Activated T-cell treated with anti-CD3 and anti-CD28 coated beads for 1 hour (primary cell): Measurements from ENCODE around the gene ARHGAP40.
A peak's percentile ranks its signal among the peaks of the same experiment; 100 is the strongest.

Experiments
- DNase-seq: peaks from one replicate; pipeline ENCODE4 v3.0.0-alpha.2; 2020; ENCODE audit warnings: low read depth

ARHGAP40 gene

DNA sequence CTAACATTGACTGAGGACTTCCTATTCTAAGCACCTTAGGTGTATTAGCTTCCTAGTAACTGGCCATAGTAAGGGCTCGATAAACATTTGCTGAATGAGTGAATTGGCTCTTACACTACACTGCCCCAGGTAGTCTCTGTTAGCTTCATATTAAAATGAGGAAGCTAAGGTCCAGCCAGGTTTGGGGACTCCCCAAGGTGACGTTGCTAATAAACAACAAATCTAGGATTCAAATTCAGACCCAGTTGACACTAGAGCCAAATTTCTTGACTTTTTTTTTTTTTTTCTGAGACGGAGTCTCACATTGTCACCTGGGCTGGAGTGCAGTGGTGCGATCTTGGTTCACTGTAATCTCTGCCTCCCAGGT lies 16.2 kb downstream of the ARHGAP40 start:
- no peak for DNase-seq

DNA sequence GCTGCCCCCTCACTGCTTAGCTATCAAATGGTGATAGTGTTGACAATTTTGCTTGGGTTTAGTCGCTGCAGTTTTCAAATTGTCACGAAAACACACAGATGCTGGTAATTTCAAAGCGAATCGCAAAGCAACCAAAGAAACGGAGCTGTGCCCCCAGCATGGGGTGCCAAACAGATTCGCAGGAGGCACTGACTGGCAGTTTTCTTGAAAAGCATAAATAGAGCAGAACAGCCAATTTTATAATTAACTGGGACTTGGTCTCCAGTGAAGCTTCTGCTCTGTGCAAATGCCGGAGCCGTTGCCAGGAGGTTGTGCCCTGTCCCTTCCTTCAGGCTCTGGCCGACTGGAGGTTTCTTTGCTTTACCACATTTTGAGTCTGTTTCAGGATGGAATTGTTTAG lies 18.8 kb downstream of the ARHGAP40 start:
- DNase-seq: no peak

DNA sequence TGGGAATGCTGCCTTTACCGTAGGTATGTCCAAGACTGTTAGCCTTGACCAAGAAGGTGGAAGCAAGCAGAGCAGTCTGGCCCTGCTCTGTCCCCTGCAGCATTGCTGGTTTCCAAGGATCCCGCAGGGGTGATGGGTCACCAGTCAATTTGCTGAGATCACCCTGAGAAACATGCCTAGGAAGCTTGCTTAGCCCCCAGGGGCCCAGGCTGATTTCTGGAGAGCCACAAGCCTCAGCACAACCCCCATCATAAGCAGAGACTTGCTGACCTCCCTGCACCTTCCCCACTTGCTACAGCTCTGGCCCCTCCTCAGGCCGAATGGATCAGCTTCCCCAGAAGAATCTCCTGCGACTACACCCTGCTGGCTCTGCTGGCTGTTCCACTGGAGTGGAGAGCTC lies 21.5 kb downstream of the ARHGAP40 start:
- DNase-seq: no peak

DNA sequence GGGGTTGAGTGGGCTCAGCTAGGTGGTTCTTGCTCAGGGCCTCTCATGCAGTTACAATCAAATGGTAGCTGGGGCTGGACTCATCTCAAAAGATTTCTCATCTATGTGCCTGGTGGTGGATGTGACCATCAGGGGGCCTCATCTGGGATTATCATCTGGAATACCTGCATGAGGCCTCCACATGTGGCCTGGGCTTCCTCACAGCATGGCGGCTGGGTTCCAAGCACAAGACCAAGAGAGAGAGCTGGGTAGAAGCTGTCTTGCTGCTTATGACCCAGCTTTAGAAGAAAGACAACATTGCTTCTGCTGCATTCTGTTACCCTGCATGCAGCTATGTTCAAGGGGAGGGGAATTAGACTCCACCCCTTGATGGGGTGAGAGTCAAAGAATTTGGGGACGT lies 22.5 kb downstream of the ARHGAP40 start:
- no peak for DNase-seq

DNA sequence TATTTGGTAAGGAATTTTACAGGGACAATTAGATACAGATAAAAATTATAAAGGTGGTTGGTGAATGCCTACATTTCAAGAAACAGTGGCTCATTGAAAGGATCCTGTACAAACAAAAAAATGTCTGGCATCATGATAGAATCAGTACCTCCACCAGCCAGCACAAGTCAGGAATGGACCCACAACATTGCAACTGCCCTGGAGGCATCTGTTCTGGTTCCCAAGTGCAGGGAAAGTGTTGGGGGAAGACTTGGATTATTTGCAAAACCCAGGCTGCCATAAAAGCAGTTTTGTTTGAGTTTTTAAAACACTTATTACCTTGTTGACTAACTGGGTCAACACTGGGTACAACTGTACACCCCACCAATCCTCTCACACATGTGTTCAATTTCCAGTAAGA lies 24.3 kb downstream of the ARHGAP40 start:
- DNase-seq: no peak

DNA sequence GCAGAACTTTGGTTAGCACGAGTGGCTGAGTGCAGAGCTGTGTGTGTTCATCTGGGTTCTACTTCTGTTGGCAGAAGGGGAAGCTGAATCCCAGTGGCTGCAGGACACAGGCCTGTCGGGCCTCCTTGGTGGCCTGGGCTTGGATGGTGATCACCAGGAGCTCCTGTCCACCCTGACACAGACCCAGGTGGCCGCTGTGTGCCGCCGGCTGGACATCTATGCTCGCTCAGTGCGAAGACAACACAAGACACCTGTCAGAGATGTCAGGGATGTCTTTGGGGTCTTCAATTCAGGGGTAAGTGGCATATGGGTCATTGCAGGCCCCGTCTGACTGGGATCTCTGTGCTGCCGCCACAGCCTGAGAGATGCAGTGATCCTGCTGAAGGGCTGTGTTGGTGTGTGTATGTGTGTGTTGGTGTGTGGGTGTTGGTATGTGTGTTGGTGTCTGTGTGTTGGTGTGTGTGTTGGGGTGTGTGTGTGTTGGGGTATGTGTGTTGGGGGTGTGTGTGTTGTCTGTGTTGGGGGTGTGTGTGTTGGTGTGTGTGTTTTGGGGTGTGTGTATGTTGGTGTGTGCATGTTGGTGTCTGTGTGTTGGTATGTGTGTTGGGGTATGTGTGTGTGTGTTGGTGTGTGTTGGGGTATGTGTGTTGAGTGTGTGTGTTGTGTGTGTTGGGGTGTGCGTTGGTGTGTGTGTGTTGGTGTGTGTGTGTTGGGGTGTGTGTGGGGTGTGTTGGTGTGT lies 25.5 kb downstream of the ARHGAP40 start:
- DNase-seq: no peak

DNA sequence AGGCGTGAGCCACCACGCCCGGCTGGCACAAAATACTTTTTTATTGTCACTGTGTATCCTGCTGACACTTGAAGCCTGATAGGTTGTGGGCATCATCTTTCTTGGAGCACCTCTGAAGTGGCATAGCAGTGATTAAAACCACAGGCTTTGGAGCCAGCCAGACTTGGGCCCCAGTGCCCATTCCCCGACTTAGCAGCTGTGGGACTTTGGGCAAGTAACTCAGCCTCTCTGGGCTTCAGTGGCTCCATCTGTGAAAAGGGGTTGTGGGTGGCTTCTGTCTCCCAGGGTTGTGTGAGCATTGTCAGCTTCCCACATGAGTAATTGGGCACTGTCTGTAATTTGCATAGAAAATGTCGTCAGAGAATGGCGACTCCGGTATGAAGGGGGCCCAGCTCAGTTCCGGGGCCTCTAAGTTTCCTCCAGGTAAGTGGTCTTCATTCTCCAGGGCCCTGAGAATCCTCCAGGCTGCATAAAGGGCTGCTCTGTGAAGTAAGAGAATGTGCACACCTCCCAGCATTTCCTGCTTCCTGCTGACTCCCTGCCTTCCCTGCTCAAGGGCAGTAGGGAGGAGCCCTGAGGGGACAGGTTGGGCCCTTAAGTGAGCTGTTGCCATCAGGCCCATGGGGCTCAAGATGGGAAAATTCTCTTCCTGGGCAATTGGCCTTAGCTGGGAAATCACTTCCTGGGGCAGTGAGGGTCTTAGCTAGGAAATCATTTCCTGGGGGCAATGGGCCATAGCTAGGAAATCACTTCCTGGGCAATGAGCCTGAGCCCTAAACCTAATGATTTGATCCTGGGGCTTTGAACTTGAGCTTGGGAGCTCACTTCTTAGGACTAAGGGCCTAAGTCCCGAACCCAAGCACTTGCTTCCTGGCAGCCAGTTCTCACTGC lies 27.2 kb downstream of the ARHGAP40 start:
- DNase-seq: no peak

DNA sequence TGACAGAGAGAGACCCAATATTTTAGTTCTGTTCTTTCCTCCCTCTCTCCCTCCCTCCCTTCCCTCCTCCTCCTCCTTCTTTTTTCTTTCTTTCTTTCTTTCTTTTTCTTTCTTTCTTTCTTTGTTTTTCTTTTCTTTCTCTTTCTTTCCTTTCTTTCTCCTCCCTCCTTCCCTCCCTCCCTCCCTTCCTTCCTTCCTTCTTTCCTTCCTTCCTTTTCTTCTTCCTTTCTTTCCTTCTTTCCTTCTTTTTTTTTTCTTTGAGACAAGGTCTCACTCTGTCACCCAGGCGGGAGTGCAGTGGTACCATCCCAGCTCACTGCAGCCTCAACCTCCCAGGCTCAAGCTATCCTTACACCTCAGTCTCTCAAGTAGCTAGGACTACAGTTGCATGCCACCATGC lies 28.4 kb downstream of the ARHGAP40 start:
- no peak for DNase-seq

DNA sequence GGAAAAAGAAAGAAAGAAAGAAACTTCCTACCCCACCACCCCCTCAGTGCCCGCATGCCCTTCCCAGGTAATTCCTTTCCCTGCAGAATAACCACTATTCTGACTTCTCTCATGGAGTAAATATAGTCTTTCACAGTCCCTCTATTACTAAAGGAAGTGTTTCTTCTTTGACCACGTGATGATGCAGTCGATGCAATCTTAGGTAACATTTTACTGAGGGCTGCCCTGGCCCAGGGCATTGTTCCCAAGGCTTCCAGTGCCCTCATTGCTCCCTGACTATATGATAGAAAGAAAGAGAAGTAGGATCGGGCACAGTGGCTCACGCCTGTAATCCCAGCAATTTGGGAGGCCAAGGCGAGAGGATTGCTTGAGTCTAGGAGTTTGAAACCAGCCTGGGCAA lies 29.1 kb downstream of the ARHGAP40 start:
- DNase-seq: no peak

DNA sequence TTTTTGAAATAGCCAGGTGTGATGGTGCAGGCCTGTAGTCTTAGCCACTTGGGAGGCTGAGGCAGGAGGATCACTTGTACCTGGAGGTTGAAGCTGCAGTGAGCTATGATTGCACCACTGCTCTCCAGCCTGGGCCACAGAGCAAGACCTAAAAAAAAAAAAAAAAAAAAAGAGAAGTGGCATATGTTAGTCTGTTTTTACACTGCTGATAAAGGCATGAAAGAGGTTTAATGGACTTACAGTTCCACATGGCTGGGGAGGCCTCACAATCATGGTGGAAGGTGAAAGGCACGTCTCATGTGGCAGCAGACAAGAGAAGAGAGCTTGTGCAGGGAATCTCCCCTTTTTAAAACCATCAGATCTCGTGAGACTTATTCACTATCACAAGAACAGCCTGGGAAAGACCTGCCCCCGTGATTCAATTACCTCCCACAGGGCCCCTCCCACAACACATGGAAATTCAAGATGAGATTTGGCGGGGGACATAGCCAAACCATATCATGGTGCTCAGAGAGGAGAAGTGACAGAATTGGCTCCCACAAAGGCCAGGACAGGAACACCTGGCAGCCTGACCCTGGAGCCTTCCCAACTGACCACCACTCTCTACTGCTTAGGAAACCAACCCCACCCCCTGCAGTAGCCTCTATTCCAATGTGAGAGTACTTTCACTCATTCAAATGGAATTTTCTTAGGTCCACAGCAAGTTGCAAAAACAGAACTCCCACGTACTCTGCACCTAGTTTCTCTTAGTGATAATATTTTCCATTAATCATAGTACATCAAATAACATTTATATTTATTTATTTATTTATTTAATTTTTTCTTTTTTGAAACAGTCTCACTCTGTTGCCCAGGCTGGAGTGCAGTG lies 29.8 kb downstream of the ARHGAP40 start:
- DNase-seq: no peak

DNA sequence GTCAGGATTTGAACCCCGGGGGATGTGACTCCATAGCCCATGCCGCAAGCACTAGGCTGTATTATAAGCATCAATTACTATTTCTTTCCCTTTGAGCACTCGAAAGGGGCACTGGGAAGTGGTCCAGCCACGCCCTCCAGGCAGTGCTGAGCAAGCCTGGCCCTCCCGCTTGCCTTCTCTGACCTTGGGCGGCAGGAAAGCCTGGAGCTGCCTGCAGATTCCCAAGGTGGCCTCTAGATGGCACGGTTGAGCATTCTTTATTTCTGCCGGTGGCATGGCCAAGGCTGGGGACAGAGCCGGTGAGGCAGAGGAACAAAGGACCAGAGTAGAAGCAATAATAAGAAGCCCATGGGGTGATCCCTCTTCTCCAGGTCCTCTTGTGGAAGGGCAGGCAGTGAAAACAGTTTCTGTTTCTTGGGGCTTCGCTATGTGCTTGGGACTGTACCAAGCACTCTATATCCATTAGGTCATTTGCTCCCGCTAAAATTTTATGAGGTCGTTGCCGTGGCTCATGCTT lies 32.0 kb downstream of the ARHGAP40 start:
- DNase-seq: peak; percentile 37

DNA sequence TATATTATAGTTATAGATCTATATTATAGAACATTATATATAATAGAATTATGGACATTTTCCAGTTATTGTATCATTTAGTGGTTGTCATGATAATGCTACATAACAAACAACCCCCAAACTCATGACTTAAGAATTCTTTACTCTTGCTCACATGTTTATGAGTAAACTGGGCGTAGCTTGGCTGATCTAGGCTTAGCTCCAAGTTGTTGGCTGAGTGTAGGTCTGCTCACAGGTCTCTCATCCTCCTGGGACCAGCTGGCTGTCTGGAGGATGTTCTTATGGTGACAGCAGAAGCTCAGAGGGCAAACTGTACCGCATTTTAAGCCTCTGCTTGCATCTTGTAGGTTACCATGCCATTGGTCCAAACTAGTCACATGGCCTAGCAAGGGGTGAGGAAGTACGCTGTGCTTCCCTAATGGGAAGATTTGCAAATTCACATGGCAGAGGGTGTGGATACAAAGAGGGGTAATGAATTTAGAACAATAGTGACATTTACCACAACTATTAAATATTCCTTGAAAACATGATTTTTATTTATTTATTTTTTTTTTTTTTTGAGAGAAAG lies 34.2 kb downstream of the ARHGAP40 start:
- no peak for DNase-seq

DNA sequence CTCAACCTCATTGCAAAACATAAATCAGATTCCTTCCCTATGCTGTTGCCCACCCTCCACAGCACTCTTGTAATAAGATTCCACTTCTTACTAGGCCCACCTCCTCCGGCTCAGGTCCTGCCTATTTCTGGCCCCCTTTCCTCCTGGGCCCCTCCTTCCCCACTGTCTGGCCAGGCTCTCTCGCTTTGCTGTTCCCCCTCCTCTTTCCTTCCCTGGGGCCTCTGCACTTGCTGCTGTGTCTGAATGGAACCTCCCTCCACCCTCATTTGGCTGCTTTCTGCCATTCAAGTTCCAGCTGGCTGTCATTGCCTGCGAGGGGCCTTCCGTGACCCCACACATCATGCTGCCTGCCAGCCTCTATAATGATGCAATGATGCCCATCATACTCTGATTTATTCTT lies 38.9 kb downstream of the ARHGAP40 start:
- DNase-seq: no peak

DNA sequence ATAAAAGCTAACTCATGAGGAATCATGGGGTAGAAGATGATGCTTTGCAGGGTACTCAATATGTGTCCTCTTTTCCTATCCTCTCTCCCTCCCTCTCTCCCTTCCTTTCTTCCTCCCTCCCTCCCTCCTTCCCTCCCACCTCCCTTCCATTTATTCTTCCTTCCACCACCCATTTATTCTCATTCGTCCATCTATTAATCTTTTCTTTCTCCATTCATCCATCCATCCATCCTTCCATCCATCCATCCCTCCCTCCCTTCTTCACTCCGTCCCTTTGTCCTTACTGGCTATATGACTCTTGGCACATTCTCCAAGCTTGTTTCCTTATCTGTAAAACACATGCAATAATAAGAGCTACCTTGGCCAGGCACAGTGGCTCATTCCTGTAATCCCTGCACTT lies 40.9 kb downstream of the ARHGAP40 start:
- DNase-seq: no peak

DNA sequence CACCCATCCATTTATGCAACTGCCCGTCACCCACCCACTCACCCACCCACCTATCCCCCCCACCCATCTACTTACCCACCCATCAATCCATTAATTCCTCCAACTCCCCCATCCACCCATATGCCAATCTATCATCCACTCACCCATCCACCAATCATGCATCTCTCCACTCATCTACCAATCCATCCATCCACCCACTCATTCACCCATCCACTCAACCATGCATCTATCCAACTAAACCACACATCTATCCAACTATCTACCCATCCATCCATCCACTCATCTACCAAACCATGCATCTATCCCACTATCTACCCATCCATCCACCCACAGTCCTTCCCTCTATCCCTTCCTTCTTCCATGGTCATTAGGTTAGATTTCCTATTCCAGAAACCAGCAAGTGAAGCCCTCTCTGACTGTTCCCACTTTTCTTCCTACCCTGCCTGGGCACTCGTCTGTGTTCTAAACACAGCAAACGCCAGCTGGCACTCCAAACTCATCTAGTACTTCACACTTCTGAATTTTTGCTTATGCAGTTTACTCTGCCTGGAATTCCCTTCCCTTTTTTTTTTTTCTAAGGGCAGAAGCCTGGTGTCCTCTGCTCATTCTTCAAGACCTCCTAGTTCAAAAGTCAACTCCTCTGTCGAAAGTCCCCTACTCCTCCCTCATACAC lies 43.1 kb downstream of the ARHGAP40 start:
- DNase-seq: no peak

DNA sequence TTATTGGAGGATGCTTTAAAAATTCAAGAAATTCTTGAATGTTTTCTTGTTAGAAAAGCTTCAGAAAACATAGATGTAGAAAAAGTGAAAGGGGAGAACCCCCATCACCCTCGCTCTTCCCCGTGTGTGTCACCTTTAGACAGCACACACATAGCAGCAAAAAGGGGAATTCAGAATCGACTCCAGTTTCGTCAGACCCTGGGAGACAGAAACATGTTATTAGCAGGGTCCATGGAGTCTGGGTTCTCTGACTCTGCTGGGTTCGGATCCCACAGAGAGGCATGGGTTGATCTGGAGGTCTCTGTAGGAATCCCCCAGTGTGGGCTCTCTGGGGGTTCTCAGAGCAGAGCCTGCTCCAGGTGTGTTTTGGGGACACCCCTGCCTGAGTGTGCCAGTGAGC lies 43.7 kb downstream of the ARHGAP40 start:
- no peak for DNase-seq

DNA sequence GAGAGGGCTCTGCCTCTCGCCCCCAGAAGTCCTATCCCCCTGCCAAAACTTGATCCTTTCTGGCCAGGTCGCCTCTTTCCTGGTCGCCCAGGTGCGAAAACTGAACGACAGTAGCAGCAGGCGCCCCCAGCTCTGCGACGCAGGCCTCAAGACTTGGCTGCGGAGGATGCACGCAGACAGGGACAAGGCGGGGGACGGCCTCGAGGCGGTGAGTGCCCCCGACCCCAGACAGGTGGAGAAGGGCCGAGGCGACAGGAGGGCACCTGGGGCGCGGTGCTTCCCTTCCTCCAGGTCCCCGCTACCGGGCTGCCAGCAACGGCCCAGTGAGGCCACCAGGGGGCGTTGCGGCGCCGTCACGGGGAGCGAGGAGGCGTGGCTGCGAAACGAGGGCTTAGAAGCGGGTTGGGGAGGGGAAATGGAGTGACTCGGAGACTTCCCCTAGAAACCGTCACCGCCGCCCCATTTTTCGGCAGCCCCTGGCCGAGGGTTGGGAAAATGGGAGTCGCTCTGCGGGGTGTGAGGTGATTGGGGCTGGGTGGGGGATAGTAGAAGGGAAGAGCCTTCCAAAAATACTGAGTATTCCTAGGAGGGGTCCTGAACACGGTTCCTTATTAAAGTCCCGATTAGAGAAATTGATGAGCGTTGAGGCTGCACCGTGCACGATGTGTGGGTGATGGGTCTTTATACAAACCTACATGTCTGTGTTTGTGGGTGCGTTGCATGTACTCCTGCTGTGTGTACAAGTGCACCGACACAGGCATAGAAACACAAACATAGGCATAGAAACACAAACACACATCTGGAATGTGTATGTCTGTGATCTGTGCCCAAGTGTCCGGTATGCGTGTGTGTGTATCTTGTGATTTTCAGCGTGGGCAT lies 44.6 kb downstream of the ARHGAP40 start:
- peak; percentile 94 for DNase-seq

DNA sequence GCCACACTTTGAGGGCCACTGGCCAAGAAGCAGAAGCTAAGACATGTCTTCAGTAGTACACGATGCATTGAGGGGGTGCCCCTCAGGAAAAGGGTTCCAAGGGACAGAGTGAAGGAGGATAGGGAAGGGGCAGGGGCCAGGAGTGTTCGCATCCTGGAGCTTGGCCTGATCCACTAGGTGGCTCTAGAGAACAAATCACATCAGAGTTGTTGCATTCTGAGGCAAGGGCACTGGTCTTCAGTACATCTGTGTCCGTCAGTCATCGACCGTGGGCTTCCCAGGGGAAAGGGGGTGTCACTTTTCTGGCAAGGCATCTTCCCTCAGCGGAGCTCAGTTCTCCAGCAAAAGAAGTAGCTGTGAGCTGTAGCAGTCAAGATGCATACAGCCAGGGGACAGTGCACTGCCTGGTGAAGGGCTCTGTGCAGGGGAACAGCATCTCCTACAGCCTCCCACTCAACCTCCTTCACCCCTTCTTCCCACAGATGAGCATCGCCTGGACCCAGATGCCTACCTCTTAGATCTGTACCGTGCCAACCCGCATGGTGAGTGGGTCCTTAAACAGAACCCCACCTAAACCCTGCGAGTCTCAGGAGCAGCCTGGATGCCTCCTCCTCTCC lies 47.8 kb downstream of the ARHGAP40 start:
- no peak for DNase-seq

DNA sequence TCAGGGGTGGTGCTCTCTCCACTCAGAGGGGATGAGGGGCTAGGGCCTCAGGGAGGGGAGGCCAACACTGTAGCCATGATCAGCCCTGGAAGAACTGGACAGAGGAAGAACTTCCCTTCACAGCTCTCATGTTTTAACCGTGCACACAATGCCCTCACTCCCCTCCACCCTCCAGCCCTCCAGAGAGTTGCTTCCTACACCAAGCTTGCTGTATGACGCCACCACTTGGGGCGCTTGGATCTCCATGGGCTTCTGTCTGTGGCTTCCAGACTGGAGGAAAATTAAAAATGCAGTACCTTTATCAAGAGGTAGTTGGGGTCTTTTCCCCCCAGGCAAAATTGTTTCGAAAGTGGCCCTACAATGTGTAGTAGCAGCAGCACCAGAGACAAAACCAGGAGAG lies 48.4 kb downstream of the ARHGAP40 start:
- DNase-seq: no peak

DNA sequence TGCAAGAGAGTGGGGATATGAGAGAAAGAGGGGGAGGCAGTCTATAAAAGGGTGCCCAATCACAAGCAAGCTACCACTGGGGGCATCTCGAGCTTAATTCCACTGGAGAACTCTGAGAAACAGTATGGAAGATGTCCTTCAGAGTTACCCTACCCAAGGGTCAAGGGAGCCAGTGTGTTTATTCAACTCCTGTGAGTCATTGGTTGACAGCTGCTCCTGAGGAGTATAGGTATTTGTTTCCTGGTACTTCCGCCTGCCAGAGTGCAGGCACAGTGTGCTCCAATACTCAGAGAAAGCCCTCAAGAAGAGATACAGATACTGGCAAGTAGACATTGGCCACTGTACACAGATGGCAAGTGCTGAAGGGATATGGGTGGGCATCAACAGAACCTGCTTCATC lies 49.5 kb downstream of the ARHGAP40 start:
- DNase-seq: no peak
